GM21515 (cell line): ENCODE results near the gene ZDHHC11B.
"Not testable (repeated sequence)": the region's sequence is repeated elsewhere in the genome, so short reads cannot be mapped to it uniquely, and the experiment has no call there.

Experiments used
- ATAC-seq: cut with Tn5 transposase; IDR thresholded peaks from one replicate; pipeline ENCODE4 v1.9.1; 2021; ENCODE audit not compliant: unreplicated experiment

Gene ZDHHC11B

DNA sequence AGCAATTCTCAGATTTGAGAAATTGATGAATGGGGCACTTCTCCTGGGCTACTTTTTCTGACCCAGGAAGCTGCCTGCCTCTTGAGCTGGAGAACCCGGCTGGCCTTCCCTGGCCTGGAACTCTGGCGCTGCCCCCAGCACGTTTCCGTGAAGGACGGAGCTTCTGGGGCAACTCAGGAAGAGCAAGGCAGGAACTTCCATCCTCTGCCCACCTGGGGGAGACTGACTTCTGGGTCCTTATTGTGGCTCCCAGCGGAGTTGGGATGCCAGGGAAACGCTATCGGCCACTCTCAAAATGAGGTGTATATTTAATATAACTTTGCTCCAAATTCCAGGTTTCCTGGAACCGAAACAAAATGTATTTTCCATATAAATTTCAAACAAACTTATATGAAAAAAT is 57.4 kb downstream of the ZDHHC11B start:
- not testable (repeated sequence) for ATAC-seq

DNA sequence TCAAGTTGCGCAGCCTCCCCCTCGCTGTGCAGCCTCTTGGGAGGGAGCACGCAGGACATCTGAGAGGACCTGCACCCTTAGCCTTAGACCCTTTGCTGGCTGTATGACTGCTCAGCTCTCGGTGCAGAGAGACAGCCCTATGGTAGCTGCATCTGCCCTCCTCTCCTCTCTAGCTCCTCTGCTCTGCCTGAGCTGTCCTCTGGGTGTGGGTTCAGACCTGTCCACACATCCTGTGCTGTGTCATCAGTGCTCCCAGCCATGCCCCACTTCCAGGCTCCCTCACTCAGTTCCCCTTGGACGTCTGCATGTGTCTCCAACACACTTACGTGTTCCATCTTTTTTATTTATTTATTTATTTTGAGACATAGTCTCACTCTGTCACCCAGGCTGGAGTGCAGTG is 60.7 kb downstream of the ZDHHC11B start:
- not testable (repeated sequence) for ATAC-seq

DNA sequence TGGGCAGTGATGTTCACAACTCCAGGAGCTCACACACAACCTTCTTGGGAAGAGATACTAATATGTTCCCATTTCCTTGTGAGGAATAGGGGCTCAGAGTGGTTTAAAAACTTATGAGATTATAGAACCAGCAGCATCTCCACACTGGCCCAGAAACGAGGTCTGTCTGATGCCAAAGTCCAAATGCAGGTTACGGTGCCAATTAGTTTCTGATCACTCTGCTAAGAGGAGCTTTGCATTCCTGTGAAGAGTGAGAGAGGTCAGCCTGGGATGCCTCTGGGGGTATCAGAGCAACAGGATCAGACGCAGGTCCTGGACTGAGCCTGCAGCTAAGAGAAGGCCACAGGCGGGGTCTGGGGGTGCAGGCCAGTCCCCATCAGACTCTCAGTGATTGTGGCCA is 61.2 kb downstream of the ZDHHC11B start:
- ATAC-seq = not testable (repeated sequence)

DNA sequence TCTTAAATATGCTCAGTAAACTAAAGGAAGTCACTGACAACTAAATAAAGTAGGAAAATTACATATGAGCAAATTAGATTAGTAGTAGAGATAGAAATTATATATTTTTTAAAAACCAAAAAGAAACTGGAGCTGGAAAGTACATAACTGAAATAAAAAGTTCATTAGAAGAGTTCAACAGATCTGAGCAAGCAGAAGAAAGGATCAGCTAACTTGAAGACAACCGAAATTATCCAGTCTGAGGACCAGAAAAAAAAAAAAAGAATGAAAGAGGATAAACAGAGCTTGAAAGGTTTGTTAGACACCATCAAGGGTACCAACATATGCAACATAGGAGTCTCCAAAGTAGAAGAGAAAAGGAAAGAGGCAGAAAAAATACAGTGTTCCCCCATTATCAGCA is 65.2 kb downstream of the ZDHHC11B start:
- ATAC-seq = not testable (repeated sequence)

DNA sequence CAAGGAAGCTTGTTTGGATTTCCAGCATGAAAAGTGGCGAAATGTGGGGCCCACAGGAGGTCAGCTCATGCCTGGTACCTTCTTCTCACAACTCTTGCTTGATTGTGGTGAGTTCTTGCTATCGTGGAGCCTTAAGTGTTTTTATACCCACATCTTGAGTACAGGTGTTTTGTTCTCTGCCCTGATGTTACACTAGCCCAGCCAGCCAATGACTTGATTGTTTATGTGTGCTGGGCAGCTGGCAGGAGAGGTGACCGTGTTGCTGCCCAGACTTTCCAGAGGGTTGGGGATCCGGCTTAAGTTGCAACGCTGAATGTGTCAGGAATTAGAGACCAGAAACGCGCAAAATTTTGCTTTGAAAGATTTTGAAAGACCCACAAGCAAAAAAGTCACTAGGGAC is 67.4 kb downstream of the ZDHHC11B start:
- no peak for ATAC-seq

- ATAC-seq = not testable (repeated sequence)
Observed at GRCh38 chr5:716740-717139, 67.8 kb downstream of the ZDHHC11B start.

DNA sequence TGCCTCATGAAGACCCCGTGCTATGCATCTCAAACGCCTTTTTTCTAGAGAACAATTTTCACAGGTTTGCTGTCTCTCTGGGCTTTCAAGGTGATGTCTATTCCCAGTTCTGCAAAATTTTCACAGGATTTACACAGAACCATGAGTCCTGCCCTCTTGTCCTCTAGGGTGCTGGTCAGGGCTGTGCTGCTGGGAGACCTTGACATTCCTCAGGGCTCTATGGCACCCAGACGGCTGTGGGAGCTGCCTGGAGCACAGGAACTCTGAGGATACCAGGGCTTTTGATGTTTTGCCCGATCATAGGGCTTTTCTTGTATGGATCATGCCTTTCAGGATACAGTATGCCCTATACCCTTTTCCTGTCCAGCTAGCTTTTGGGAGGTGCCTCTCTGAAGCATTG is 68.9 kb downstream of the ZDHHC11B start:
- ATAC-seq = not testable (repeated sequence)

- ATAC-seq = not testable (repeated sequence)
Observed at GRCh38 chr5:714215-715118, 70.1 kb downstream of the ZDHHC11B start.

DNA sequence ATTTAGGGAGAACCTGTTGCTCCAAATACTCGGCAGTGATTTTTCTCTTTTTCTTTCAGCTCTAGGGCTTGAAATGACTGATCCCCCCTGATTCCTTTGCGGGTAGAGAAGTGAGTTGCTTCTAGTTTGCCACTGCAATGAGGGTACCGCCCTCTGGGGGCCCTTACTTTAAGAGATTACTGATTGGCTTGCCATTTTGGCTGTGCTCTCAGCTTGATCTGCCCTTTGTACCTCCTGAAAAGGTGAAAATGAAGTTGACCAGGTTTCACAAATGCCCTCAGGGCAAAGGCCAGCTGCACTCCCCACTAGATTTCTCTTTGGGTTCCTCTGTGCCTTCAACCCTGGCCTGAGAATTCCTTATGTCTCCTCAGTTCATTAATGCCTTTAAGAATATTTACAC is 70.8 kb downstream of the ZDHHC11B start:
- not testable (repeated sequence) for ATAC-seq

GRCh38 chr5:708848-709517 is 75.5 kb downstream of the ZDHHC11B start:
- not testable (repeated sequence) for ATAC-seq

- ATAC-seq = not testable (repeated sequence)
Observed at GRCh38 chr5:708374-708773, 76.2 kb downstream of the ZDHHC11B start.

- ATAC-seq = not testable (repeated sequence)
Observed at GRCh38 chr5:706127-706526, 78.4 kb downstream of the ZDHHC11B start.

- not testable (repeated sequence) for ATAC-seq
Observed at GRCh38 chr5:696753-697702, 87.5 kb downstream of the ZDHHC11B start.

DNA sequence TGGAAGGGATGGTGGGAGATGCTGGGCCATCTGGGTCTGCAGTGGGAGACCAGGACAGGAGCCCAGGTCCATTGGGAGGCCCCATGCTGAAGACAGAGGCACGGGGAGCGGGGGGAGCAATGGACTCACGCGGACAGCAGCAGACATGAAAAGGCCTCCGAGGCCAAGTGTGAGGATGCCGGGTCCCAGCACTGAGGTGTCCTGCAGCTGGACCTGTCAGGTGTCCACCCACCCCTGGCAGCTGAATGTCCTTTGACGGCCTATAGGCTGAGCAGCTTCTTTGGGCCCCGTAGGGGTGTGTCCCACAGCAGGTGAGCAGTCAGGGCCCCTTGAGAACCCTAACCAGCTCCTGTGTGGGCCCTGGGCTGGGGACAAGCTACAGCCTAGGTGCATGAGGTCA is 88.3 kb downstream of the ZDHHC11B start:
- not testable (repeated sequence) for ATAC-seq

DNA sequence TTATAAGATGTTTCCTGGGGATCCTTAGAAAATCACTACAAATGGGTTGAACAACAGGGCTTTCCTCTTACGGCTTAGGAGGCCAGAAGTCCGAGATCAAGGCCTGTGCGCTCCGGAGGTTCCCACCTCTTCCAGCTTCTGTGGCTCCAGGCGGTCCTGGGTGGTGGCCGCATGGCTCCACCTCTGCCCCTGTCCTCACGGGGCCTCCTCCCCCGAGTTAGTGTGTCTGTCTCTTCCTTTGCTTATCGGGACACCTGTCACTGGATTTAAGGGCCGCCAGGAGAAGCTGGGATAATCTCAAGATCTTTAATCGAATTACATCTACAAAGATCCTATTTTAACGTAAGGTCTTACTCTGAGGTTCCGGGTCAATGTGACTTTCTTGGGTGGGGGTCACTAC is 89.1 kb downstream of the ZDHHC11B start:
- ATAC-seq = not testable (repeated sequence)

DNA sequence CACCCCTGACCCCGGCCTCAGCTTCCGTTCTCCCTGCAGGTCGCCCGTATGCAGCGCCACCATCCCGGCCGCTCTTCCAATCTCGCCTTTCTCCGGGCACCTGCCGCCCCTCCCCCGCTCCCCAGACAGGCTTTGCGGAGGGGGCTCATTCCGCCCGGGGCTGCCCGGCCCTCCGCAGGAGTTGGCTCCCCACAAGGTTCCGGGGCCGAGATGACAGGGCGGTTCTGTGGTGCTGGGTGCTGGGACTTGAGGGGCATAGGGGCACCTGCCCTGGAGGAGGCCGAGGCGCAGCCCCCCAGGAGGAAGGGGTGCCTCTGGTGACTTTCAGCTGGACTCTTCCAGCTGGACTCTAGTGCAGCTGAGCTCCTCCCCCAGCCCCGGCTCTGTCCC is 90.5 kb downstream of the ZDHHC11B start:
- ATAC-seq = not testable (repeated sequence)

DNA sequence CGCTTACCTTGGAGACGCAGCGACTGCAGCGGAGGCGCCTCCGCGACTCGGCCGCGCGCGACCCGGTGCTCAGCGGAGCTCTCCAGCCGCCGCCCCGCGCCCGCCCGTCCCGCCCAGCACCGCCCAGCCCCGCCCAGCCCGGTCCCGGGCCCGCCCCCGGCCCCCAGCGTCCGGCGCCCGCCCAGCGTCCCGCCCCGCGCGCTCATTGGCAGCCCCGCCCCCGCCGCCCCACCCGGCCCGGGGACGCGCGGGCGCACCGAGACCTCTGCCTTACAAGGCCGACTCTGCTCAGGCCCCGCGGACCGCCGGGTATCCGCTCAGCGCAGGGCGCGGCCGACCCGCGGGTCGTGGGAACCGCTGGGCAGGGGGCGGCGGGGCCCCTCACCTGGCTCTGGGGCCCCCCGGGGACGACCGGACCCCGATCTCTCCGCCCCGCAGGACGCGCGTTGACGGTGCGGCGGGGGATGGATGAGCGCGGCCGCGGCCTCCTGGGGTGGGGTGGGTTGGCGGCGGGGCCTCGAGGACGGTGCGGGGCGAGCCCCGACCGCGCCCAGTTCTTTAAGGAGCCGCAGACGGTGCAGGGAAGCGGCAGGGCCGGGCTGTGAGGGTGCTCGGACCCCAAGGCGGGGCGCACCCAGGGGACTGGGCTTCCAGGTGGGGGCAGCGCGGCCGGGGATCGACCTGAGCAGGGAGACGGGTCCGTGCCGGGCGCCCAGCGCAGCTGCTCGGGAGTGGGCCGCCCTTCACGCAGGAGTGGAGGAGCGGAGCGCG is 91.1 kb downstream of the ZDHHC11B start, which contains the start of gene TPPP:
TPPP (minus strand) TSS at position 82 of the 771 bp plus-strand sequence. CDS start 15,292 bp downstream, outside the sequence.
- peak; percentile 71 for ATAC-seq

DNA sequence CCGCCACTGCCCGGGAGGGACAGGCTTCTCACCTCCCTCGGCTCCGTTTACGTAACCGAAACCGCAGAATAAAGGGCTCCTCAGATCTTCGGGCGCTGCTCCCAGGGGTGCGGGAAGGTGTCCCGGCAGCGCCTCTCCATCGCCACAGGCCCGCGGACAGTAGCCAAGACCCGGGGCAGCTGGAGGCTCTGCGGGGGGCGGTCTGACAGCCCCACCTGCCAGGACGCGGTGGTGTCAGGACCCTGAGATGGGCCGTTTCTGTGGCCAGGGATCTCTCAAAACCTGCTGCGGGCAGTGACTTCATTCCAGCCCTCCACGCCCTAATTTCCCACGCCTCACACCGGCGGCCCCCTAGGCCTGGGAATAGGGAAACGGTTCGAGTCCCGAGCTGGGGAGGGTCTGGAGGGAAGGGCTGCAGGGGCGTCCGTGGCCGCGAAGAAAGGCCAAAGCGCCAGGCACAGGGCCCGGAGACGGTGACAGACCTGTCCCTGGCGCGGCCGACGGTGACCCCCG is 91.9 kb downstream of the ZDHHC11B start:
- ATAC-seq = peak; percentile 17

- no peak for ATAC-seq
Observed at GRCh38 chr5:691817-692528, 92.6 kb downstream of the ZDHHC11B start.
